ENCODE measurements around the gene AFF3.
"Not testable (repeated sequence)": the region's sequence is repeated elsewhere in the genome, so short reads cannot be mapped to it uniquely, and the experiment has no call there.

AFF3 gene

DNA sequence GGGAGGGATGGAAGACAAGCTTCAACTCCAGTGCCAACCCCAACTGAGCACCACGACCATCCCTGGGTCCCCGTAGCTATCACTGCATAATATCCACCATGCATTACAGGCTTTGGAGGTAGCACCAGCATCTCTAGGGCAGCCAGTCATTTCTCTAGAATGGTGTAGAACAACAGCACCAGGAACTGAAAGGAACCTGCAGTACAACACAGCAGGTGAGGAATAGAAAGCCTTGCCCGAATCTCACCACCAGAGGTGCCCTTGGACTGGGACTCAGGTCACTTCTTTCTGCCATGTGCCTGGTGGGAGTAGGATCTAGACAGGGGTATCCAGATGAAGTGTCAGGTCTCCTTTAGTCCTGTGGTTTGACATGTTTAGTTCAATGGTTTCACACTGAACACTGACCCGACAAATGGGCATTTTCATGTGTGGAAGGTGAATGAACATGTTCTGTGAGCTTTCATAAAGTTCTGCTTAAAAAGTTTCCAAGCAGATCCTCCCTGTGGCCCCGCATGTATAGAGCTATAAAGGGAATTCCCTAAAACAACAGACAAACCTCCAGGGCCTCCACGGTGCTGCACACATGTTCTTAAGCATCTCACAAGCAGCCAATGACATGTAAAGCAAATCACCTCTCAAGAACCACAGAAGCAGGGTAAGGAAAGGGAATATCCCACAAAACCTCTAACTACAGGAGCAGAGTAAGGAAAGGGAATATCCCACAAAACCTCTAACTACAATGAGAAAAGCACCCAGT, 208.3 kb downstream of the AFF3 start:
- no peak for DNase-seq (ENCODE audit: low read depth, low spot score)

- not testable (repeated sequence) for DNase-seq (ENCODE audit: low read depth, low spot score)
These were observed 208.9 kb downstream of the AFF3 start for GRCh38 chr2:99933491-99933890.

DNA sequence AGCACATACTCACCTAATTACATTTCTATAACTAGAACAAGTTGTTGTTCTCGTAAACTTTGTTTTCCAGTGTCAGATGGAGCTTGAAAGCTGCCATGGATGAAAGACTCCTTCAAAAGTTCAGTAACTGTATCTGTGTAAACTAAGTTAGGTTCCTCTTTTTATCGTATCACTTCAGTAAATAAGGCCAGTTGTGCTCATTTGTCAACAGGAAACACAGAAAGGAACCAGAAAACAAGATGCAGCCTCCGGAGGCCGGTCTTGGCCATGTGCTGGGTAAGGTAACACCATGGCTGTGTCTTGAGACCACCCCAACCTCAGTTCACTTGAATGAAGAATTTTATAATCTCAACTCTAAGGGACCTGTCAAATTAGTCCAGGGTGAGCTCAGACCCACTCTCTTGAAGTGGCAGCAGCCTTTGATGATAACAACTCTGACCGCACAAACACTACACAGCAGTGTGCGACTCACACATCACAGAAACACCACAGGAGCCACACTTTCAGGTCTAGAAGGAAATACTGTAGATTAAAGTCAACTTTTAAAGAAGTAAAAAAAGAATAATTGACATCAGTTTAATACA, 213.8 kb downstream of the AFF3 start:
- no peak for DNase-seq (ENCODE audit: low read depth, low spot score)

- not testable (repeated sequence) for DNase-seq (ENCODE audit: low read depth, low spot score)
These were observed 214.6 kb downstream of the AFF3 start for GRCh38 chr2:99927690-99928207.

DNA sequence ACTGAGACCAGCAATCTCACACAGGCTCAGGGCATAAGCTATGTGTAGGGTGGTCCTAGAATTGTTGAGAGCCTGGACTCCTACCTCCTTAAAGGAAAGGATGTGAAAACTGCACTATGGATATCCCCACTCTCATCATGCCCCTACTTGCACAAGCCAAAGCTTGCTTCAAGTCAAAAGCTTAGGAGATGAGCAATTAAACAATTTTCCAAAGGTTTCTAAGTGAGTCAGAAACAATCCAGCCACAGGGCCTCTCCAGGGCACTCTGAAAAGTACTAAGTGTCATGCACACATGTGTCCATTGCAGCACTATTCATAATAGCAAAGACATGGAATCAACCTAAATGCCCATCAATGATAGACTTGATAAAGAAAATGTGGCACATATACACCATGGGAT, 215.4 kb downstream of the AFF3 start:
- no peak for DNase-seq (ENCODE audit: low read depth, low spot score)

DNA sequence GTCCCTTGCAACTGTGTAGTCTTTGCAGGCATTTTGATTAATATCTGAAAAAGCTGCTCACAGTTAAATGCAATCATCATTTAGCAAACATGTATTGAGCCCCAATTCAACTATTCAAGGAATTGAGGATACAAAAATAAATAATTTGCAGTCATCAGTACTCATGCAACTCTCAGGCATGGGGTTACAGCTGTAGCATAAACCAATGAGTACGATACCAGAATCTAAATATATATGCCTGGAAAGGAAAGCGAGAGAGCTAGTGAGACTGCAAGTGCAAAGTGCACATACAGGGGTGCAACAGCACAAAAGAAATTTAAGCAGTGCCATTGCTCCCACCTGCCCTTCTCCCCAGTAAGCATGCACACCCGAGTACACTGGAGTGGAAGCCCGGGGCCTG, 216.4 kb downstream of the AFF3 start:
- DNase-seq (ENCODE audit: low read depth, low spot score) = no peak

DNA sequence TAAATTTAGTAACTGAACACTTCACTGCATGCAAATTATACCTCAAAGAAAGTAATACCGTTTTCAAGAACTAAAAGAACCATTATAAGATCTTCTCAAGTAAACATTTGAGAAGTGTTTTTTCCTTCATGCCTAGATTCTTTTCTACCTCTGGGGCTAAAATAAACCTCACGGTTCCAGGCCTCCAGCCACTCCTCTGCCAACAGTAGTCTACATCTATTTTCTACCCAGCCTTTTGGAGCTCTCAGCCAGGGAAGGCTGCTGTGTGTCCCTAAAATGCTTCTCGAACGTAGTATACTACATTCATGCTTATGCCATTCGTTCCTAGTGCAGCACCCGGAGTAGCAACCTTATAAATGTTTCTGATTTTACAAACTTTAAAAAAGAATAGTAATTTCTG, 219.7 kb downstream of the AFF3 start:
- DNase-seq (ENCODE audit: low read depth, low spot score) = no peak

DNA sequence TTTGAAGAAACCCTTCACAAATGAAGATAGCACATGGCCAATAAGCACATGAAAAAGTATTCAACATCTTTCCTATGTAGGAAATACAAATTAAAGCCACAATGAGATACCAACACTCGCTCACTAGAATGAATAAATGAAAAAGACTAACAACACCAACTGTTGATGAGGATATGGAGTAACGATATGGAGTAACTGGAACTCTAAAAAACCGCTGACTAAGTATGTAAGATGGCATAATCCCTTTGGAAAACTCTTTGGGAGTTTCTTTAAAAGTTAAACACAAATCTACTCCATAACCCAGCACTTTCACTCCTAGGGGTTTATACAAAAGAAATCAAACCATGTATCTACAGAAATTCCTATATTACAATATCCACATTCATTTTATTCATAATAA, 220.5 kb downstream of the AFF3 start:
- no peak for DNase-seq (ENCODE audit: low read depth, low spot score)

DNA sequence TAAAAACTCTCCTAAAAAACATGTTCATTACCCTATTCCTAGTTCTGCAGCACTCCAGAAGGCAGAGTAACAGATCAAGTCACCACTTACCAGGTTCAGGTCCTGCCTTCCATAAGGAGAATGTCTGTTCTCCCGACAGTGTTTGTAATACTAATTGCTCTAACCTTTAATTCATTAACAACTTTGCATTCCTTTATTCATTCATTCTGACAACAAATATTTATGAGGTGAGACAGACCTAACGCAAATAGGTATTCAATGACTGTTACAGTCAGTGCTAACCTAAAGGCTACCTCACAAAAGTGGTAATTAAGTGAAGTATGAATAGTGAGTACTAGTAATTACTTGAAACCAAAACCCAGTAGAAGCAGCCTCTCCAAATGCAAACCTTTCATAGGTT, 224.0 kb downstream of the AFF3 start:
- DNase-seq (ENCODE audit: low read depth, low spot score) = no peak

GRCh38 chr2:99915108-99915675, 227.2 kb downstream of the AFF3 start:
- no peak for DNase-seq (ENCODE audit: low read depth, low spot score)

DNA sequence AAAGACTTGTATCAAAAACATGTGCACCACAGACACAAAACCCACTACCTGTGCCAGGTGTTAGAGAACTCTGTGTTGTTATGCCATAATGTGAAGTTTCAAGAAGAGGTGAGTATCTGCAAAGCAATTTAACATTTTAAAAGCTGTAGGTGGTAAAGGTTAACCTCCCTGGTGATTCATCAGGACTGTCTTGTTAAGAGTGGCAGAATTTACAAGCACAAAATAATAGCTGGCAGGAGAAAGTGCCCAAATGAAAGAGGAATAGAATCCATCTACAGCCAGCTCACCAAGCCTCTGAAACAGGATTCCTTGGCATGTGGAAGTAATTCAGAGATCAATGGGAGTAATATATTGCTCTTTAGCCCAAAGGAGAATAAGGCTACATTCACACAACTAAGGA, 230.7 kb downstream of the AFF3 start:
- no peak for DNase-seq (ENCODE audit: low read depth, low spot score)

GRCh38 chr2:99910902-99911301, 231.5 kb downstream of the AFF3 start:
- no peak for DNase-seq (ENCODE audit: low read depth, low spot score)

DNA sequence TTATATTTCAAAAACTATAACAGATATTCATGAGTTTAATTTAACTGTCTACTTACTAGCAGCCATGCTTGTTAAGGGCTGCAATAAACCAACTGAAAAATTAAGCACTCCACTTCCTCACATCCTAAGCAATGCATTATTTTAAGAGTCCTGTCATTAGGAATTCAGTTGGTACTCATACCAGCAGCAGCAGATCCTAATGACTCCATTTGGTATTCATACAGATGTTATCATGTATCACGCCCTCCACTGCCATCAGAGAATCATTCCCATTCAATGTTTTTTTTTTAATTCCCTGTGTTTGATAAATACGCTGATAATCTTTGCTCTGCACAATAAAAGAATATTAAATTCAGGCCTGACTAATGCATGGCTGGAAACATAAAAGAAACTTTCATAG, 236.8 kb downstream of the AFF3 start:
- DNase-seq (ENCODE audit: low read depth, low spot score) = no peak

DNA sequence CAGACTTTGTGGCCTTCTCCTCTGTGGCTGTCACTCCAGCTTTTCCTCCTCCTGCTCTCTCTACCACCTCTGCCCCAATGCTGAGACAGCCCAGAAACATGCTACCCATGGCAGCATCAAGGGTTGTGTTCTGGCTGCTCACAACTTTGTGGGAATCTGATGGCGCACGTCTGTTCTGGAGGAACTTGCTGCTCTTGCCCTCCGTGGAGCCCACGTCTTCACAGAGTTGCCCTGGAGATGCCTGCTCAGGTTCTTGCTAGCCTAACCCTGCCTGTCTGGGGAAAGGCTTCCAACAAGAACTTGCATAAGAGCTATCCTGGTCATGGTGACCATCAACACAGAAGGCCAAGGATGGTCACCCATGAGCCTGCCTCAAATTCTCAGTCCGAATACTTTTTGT, 237.4 kb downstream of the AFF3 start:
- DNase-seq (ENCODE audit: low read depth, low spot score) = no peak

DNA sequence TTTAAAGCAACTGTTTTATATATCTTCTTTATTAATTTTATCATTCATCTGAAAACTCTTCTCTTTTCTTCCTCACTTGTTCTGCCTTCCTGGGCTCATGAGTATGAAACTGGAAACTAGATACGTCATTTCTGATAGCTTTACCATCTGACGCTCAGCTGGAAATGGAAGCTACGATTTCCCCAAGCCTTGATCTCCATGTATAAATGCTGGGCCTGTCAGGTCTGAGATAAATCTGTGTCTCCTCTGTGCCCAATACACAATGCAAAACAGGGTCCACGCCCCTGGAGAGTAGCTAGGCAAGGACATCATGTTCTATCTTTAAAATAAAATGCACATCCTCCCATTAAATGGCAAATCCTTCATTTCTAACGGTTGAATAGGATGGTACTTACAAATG, 238.4 kb downstream of the AFF3 start:
- no peak for DNase-seq (ENCODE audit: low read depth, low spot score)

- DNase-seq (ENCODE audit: low read depth, low spot score) = no peak
These were observed 241.8 kb downstream of the AFF3 start for GRCh38 chr2:99900556-99900955.

DNA sequence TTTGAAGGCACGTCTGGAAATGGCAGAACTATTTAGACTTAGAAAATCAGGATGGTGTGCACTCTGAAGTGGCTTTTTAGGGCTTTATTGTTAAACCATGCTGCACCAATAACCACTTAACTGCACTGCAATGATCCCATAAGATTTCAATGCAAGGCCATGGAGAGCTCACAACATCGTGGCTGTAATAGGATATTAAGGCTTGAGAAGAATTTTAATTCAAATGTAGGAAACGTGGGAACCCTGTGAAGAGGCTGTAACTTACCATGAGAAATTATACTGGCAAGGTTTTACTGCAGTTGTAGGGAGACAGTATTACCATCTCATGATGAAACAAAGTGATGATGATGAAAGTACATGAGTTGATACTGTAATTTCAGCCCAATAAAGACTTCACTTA, 242.5 kb downstream of the AFF3 start:
- DNase-seq (ENCODE audit: low read depth, low spot score) = no peak

- no peak for DNase-seq (ENCODE audit: low read depth, low spot score)
These were observed 243.1 kb downstream of the AFF3 start for GRCh38 chr2:99899058-99899855.

DNA sequence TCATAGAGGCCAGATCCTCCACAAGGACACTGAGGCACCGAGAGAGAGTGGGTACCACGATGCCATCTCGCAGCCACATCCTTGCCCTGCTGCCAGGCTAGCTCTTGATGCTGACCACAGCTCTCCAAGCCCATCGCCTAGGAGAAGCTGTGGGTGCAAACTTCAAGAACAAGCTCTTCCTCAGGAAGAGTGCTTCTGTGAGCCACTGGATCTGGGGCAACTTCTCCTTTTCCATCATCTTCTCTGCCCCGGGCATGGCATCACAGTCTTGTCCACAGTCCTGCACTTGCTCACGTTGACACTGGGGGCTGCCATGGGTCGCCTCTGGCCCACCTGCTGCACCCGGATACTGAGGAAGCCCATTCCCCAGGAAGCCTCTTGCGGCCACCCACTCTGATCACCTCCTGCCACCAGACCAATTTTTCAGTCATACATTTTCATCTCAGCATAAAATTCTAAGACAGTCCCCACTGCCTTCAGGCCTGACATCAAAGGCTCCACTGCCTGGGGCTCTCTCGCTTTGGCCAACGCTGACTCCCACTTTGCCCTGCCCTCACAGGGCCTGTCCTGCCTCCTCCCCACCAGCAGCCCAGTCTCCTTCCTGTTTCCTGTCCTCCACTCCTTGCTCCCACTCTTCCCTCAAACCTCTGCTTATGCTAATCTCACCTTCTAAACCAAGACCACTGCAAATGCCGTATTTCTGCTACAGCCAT, 243.9 kb downstream of the AFF3 start:
- DNase-seq (ENCODE audit: low read depth, low spot score) = no peak

- no peak for DNase-seq (ENCODE audit: low read depth, low spot score)
These were observed 251.0 kb downstream of the AFF3 start for GRCh38 chr2:99891428-99891780.

- DNase-seq (ENCODE audit: low read depth, low spot score) = no peak
These were observed 251.6 kb downstream of the AFF3 start for GRCh38 chr2:99890568-99891427.

Data from brain pericyte (primary cell).